Mucosa of gallbladder (tissue), 1 donor: ENCODE results near the gene ADTRP. TPM values are rescaled to one million over a fixed set of nuclear protein-coding genes. Genes with fewer than 3 reads are reported as not detected.

ENCODE experiments used
- DNase-seq: peaks from one replicate; pipeline ENCODE4 v3.0.0-alpha.2; 2020; ENCODE audit warnings: low spot score
- total RNA-seq: library from RNA; stranded (reverse); gene quantifications from one replicate; pipeline ENCODE4 v1.2.1, GENCODE V29; 2021
- donor health status: DM: no; HTN: no; CAD: no.

Gene ADTRP, protein sequence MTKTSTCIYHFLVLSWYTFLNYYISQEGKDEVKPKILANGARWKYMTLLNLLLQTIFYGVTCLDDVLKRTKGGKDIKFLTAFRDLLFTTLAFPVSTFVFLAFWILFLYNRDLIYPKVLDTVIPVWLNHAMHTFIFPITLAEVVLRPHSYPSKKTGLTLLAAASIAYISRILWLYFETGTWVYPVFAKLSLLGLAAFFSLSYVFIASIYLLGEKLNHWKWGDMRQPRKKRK
- total RNA-seq: 0.69 TPM

- no peak for DNase-seq
Observed at GRCh38 chr6:11778648-11779328, at the start of gene ADTRP. ADTRP (minus strand) TSS chr6:11778803; CDS start chr6:11778759, 44 bp downstream.

- DNase-seq: no peak
Observed at GRCh38 chr6:11826779-11827178, 48.2 kb upstream of the ADTRP start.

DNA sequence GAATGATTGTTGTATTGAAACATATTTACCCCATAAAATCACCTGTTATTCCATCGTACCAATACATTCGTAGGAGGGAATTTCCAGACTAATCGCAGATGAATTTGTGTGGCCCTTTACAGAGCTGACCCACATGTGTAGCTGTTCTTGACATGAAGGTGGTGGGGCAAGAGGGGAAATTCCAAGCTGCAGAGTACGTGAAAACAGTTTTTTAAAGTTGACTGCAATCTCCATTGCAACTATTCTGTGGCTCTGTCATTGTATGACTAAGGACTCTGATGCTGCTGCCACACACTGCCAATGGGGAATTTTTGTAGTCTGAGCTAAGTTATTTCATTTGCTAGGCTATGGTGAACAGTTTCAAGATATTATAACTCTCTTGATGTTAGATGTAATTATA, 46.4 kb upstream of the ADTRP start:
- DNase-seq: no peak

DNA sequence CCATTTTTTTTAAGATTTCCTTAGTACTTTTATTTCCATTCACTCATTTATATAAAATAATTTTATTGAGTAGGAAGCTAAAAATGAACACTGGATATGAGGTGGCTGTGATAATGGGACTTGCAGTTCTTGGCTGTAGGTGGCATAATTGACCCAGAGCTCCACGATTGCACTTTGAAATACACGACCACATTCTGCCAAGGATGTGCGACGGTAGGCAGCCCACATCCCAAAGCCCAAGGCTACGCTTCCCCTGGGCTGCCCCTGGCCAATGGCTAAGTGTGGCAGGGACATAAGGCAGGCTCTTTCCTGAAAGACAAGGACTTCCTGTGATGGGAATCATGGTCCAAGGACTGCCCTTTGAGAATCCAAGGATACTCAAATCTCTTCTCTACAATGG, 43.7 kb upstream of the ADTRP start:
- no peak for DNase-seq

DNA sequence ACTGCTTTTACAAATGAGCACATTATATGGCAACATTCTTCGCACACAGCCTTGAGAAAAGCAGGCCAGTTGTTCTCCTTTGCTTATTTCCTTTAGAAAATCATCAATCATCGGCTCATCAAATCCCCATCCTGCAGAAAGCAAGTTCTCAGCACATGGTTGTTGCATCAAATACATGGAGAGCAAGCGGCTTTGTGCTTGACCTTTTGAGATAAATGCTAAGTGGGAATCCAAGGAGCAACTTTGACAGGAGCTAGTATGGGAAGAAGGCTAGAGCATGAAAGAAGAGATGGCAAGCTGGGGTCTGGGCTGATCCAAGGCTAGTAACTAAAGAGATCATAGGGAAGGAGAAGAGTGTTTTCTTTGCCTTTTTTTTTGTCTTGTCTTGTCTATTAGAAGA, 43.2 kb upstream of the ADTRP start:
- DNase-seq: no peak

DNA sequence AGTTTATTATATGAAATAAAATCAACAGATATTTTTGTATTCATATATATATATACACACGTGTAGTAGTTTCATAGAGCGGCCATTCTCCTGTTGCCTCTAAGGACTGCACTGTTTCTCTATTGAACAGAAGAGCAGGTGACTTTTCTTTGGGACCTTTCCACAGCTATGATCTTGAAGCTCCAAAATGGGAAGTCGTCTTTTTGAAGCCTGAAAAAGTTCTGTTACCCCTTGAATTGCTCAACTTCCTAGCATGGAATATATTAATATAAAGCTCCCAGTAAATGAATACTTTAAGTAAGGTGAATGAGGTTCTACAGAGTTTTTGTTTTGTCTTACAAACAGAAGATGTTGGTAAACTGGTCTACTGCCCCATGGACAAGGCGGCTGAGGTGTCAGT, 42.2 kb upstream of the ADTRP start:
- DNase-seq: no peak

DNA sequence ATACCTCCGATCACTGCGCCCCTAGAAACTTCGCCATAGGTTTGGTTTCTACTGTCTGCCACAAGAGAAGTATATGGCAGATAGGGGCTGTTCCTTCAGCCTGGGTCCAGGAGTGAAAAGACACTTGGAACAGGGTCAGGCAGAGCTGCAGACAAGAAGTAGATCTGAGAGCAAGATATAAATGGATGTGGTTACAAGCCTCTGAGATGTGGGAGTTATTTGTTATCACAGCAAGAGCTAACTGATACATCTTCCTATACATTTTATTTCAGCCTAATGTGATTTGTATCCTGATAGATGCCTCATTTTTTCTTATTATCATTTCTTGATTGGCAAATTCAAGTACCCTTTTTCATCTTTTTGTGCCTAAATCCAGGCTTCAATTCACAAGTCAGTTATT, 40.9 kb upstream of the ADTRP start:
- DNase-seq: no peak

GRCh38 chr6:11815231-11815630, 36.6 kb upstream of the ADTRP start:
- no peak for DNase-seq

- DNase-seq: no peak
Observed at GRCh38 chr6:11814819-11815218, 36.2 kb upstream of the ADTRP start.

DNA sequence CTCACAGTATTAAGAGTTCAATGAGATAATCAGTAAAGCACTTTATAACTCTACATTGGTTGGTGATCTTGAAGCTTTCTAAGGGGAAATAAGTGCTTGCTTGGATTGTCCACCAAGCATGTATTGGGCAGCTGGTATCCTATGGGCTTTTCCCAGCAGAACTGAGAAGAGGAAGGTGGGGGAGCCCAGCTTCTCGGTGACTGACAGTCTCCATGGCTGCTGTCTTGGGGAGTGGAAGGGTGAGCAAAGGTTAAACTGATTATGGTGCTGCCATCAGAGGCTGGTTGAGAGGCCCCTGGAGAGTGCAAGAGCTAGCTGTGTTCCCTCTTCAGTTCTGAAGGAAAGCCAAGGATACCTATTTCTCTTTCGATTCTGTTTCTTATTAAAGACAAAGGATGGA, 35.5 kb upstream of the ADTRP start:
- DNase-seq: no peak

DNA sequence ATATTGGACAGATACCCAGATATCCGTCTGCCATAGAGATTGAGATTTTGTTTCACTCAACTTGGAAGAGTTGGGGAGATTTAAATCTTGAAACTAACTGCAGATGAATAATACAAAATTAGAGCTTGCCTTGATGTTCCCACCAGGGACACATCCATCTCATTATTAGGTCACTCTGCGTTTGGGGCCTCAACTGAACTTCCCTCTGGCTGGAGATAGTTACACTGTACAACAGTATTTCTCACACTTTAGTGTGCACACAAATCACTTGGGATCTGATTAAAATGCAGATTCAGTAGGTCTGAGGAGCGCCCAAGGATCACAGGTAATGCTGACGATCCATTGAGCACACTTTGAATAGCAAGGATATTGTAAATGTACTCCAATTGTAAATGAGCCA, 35.0 kb upstream of the ADTRP start:
- DNase-seq: no peak

- no peak for DNase-seq
Observed at GRCh38 chr6:11812951-11813350, 34.3 kb upstream of the ADTRP start.

- no peak for DNase-seq
Observed at GRCh38 chr6:11812439-11812838, 33.8 kb upstream of the ADTRP start.

- no peak for DNase-seq
Observed at GRCh38 chr6:11811644-11812264, 33.2 kb upstream of the ADTRP start.

DNA sequence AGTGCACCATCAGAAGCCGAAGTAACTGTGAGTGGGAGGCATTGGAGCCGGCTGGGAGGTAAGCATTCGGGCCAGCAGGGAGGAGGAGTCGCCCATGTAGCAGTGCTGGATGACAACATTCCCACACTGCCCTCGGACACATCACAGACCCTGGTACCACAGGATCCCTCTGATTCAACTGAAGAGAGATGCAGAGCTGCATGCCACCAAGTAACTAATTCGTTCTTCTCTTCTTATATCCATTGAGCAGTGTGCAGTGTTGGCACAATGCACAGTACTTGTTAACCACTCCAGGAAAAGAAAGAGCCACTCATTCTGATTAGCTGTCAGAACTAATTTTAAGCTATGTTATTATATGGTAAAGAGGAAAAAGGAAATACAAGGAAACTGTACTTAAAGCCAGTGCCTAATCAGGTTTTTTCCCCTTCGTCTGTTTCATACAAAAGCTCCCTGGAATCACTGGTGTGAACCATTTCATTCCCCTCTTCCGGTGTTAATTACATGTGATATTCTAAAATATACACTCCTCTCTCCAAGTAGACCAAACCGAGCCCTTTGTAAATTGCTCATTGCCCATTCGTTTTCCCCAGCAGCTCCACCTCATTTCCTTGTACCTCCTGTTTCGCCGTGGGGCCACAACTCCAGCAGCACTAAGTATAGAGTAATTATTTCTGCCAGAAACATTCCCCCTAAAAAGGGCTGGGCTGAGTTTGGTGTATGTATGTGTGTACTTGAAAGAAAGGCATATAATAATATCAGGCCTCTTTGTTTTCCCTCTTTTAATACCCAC, 32.4 kb upstream of the ADTRP start:
- DNase-seq: no peak

- peak; percentile 83 for DNase-seq
Observed at GRCh38 chr6:11810039-11810541, 31.5 kb upstream of the ADTRP start.

DNA sequence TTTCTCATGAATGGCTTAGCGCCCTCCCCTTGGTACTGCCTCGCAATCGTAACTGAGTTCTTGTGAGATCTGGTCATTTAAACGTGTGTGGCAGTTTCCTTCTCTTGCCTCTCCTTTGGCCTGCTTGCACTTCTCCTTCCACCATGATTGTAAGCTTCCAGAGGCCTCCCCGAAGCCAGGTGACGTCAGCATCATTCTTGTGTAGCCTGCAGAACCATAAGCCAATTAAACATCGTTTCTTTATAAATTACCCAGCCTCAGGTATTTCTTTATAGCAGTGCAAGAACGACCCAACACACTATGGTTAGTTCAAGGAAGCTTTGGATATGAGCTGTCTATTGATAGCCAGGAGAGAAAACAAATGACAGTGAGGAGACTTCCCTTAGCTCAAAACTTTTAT, 29.5 kb upstream of the ADTRP start:
- no peak for DNase-seq

- DNase-seq: no peak
Observed at GRCh38 chr6:11806561-11807317, 28.1 kb upstream of the ADTRP start.

DNA sequence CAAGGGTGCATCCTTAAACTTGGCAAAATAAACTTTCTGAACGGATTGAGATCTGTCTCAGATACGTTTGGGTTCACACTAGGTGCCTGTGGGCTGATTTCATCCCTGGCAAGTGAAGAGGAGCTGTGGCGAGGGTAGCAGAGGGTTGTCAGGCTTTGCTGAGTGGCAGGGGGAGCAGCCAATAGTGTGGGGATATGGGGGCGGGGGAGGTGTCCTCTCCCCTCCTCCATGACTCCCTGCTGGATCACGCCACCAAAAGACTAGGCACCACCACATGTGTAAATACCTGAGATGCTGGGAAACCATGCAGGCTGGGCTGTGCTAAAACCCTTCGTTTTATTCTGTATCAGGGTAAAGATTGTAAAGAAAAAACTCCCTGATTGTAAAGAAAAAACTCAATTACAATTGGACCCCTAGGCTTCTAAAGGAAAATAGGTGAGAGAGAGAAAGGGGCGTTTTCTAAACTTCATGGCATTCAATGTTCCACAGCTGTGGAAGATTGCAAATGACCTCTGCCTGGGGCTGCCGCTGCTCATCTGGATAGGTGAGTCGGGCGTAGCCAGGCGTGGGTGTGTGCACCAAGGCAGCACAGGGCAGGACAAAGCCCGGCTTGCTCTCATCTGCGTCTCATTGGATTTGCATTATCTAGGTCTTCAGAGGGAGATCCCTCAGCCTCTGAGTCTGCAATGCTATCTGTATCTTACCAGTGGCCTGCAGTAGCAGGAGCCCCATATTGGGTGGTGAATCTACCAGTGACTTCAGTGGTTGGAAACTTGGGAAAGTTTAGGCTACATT, 26.9 kb upstream of the ADTRP start:
- no peak for DNase-seq

DNA sequence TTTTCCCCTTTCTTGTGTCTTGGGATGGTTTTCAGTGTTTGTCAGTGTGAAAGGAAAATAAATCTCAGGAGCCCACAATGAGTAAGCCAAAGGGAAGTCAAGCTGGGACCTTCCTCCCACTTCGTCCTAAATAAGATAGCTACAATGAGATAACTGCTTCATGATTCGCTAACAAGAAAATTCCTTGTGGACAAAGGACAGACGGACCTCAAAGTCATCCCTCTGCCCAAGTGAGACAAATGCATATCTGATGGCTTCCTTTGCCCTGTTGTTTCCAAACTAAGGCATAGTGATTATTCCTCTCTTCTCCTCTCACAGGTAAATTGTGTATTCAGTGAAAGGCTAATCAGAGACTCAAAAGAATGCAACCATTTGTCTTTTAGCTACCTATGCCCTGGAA, 26.1 kb upstream of the ADTRP start:
- DNase-seq: no peak

- no peak for DNase-seq
Observed at GRCh38 chr6:11804135-11804534, 25.5 kb upstream of the ADTRP start.
